ENCODE data around the gene ADAMTS7. TPM values are rescaled to one million over a fixed set of nuclear protein-coding genes. Genes with fewer than 3 reads are reported as not detected.
A peak's percentile ranks its signal among the peaks of the same experiment; 100 is the strongest.

The ADAMTS7 gene
- total and polyA plus RNA-seq, 2 of the 4 experiments (the other 2 are of a cell fraction) = 1.4 to 12.6 TPM

GRCh38 chr15:78828920-78829319 lies 17.7 kb upstream of the ADAMTS7 start:
- Histone ChIP-seq H3K56ac (ENCODE audit: extremely low read depth, insufficient read depth, low read length) (no peak overlapping the region), H3K23ac (ENCODE audit: low read depth, low read length) (no peak overlapping the region; the same call in 1 of the 2 replicates), H4K91ac (ENCODE audit: insufficient read depth, low read depth, low read length) (no peak overlapping the region), H3K36me3 (ENCODE audit: control insufficient read depth, insufficient read depth, low read length) (no peaks in the 10 kb centered on the region), H2BK20ac (ENCODE audit: low read depth, low read length) (no peak overlapping the region), H2AK5ac (ENCODE audit: low read depth, low read length) (no peak overlapping the region), H3K4me3 (ENCODE audit: insufficient read depth, low read depth, low read length) (no peak overlapping the region), H2AK9ac (replicated peaks; ENCODE audit: low read depth, low read length, poor library complexity) (no peak overlapping the region), H3K4ac (ENCODE audit: low read depth, low read length) (no peak overlapping the region), H4K5ac (ENCODE audit: low read depth, low read length) (no peak overlapping the region), H3K18ac (ENCODE audit: low read depth, low read length) (no peak overlapping the region), H3K27me3 (ENCODE audit: control insufficient read depth, insufficient read depth, low read length) (peaks cover 3% of the 10 kb centered on the region; the same call in 1 of the 2 replicates), H4K8ac (ENCODE audit: low read depth in 2 of 2, low read length in 2 of 2) (no peak overlapping the region), H2BK5ac (ENCODE audit: low read depth, low read length, poor library complexity, severe bottlenecking) (no peak overlapping the region), H2AFZ (replicated peaks; ENCODE audit: low read length, poor library complexity) (peak overlapping the region; percentile 12), H3K79me1 (ENCODE audit: low read depth in 1 of 2, low read length in 2 of 2) (no peaks in the 10 kb centered on the region), H4K20me1 (ENCODE audit: insufficient read depth, low read length) (no peaks in the 10 kb centered on the region; the same call in 1 of the 2 replicates), H3K9me1 (ENCODE audit: insufficient read depth, low read length) (no peaks in the 10 kb centered on the region), H3K9me3 (ENCODE audit: control insufficient read depth, insufficient read depth, low read length) (no peaks in the 10 kb centered on the region), H3K4me1 (ENCODE audit: control insufficient read depth, insufficient read depth, low read length) (peaks cover 8% of the 10 kb centered on the region; the same call in 1 of the 2 replicates), H3K14ac (replicated peaks; ENCODE audit: low read depth, low read length) (no peak overlapping the region), H3K4me2 (ENCODE audit: low read depth, low read length) (no peak overlapping the region), H3K27ac (ENCODE audit: insufficient read depth, low read length) (no peak overlapping the region), H3K9ac (ENCODE audit: low read depth, low read length) (no peak overlapping the region), H2BK120ac (ENCODE audit: low read depth, low read length) (no peak overlapping the region), H2BK15ac (ENCODE audit: low read depth, low read length) (no peak overlapping the region)
- ChIA-PET CTCF (no interaction called here), POLR2A (ENCODE audit: unreplicated experiment) (no interaction called here)
- BruUV-seq (replicated peaks) = no TSS peak
- DNase-seq = no peak
- WGBS, 2 experiments (ENCODE audit: extremely low coverage in 2 of 2, insufficient read length in 1 of 2) = 60% methylated on average over 1 of the region's 2 CpGs; no CpG with 5 or more reads in 1 of the 2 experiments
- intact Hi-C loops (cut with micrococcal nuclease) = no loop called here
- in situ Hi-C loops (cut with MboI; ENCODE audit: low sequenced_read_pairs) = no loop called here
- dilution Hi-C loops (cut with HindIII; ENCODE audit: low sequenced_read_pairs, unreplicated experiment) = no loop called here
- no peak for ATAC-seq (ENCODE audit: low read depth)
- no peak for TF ChIP-seq RCOR1 (IDR thresholded peaks at IDR 0.05; ENCODE audit: insufficient replicate concordance, low read length)
- no peak for TF ChIP-seq USF2 (IDR thresholded peaks at IDR 0.05; ENCODE audit: low read depth, low read length)
- no peak for TF ChIP-seq CHD1 (IDR thresholded peaks at IDR 0.05; ENCODE audit: low read depth, low read length)
- TF ChIP-seq FOS (IDR thresholded peaks at IDR 0.05; ENCODE audit: low read depth, low read length) = no peak

Data from IMR-90 (cell line).